Adrenal gland (tissue), 12 donors: Measurements from ENCODE around the gene PRR3. TPM values are rescaled to one million over a fixed set of nuclear protein-coding genes. Genes with fewer than 3 reads are reported as not detected.
A peak's percentile ranks its signal among the peaks of the same experiment; 100 is the strongest.
"Not testable (repeated sequence)": the region's sequence is repeated elsewhere in the genome, so short reads cannot be mapped to it uniquely, and the experiment has no call there.

Source experiments
- DNase-seq, 7 donors: peaks; one replicate each; pipeline ENCODE4 v3.0.0-alpha.2; 2019 to 2020
- H3K27ac ChIP-seq, 5 donors: fragments of 200-600 bp; sonication (generic) in 4 of 5; 1 replicate in 3 of 5; 2 replicates in 2 of 5; pipeline versions ENCODE4 v1.5.1 to v1.8.0; 2016 to 2020; ENCODE audit warnings: mild to moderate bottlenecking in 1 of 5
- H3K27me3 ChIP-seq: fragments of 200-600 bp; 2 replicates; pipeline ENCODE4 v1.8.0; 2021
- H3K36me3 ChIP-seq, 2 donors: fragments of 200-600 bp; replicated peaks in 1 of 2; 1 replicate in 1 of 2; 2 replicates in 1 of 2; pipeline versions ENCODE4 v1.5.1 to v1.8.0; 2018 to 2022
- H3K4me1 ChIP-seq, 2 donors: fragments of 200-600 bp; replicated peaks in 1 of 2; 1 replicate in 1 of 2; 2 replicates in 1 of 2; pipeline versions ENCODE4 v1.5.1 to v1.8.0; 2018 to 2021
- H3K4me3 ChIP-seq, 4 donors: fragments of 200-600 bp; sonication (generic) in 3 of 4; one replicate each; pipeline ENCODE4 v1.5.1; 2016 to 2018
- H3K9me3 ChIP-seq, 3 donors: fragments of 200-600 bp; sonication (generic) in 1 of 3; replicated peaks in 1 of 3; 1 replicate in 2 of 3; 2 replicates in 1 of 3; pipeline versions ENCODE4 v1.5.1 to v1.8.0; 2016 to 2021
- CTCF ChIP-seq, 6 experiments: fragments of 450-650 bp in 4 of 6; fragments of 200-600 bp in 2 of 6; sonication (generic) in 1 of 6; IDR thresholded peaks; 1 replicate in 5 of 6; 2 replicates in 1 of 6; pipeline versions ENCODE4 v1.5.1 to v1.8.0; 2016 to 2021; ENCODE audit warnings: antibody characterized with exemption in 6 of 6, mild to moderate bottlenecking in 2 of 6, moderate library complexity in 1 of 6
- POLR2A ChIP-seq, 2 donors: fragments of 450-650 bp; IDR thresholded peaks; one replicate each; pipeline ENCODE4 v1.6.1; 2017; ENCODE audit warnings: antibody characterized with exemption in 2 of 2, mild to moderate bottlenecking in 2 of 2, moderate library complexity in 1 of 2
- WGBS, 4 donors: extraction: QIAGEN DNeasy Blood & Tissue Kit in 2 of 4; methylation state at CpG; one replicate each; pipeline versions ENCODE4 v1.1.5 to v1.1.7; 2013 to 2017; 5-methylcytosine and 5-hydroxymethylcytosine counted together
- intact Hi-C, 2 donors: fragments of 100-400 bp; cut with DNase I; formaldehyde crosslinking; loops; one replicate each; pipeline versions ENCODE4 v1.14.1 to v1.15.0; 2022 to 2023
- polyA plus RNA-seq, 3 donors: library from polyadenylated mRNA; stranded (reverse); fragments of 200-250 nt in 2 of 3; fragments of 350-450 nt in 1 of 3; fragmentation: Illumina TruSeq in 1 of 3; extraction: RNeasy Lipid Tissue Mini Kit (QIAGEN cat#74804) in 1 of 3; gene quantifications; one replicate each; pipeline ENCODE4 v1.2.3, GENCODE V29; 2013 to 2014
- total RNA-seq, 9 donors: library from RNA; depleted of rRNA in 4 of 9; stranded (reverse); fragments of >200 nt in 4 of 9; fragments of 120-200 nt in 1 of 9; fragmentation: NEBNext Ultra II Directional in 1 of 9; extraction: Animal tissue kit (Norgen Biotek cat#: 25700) in 1 of 9; gene quantifications; one replicate each; pipeline versions ENCODE4 v1.1.0 to v1.2.4, GENCODE V29; 2013 to 2023
- donor health status: healthy with polysubstance abuse.
- donor health status: Bipolar disorder and iron deficiency.
- donor health status: DM: yes; HTN: yes; CAD: no.
- donor health status: DM: no; HTN: no; CAD: no.
- donor health status: DM: no; HTN: no; CAD: no.
- donor health status: DM: yes; HTN: yes; CAD: no.

The PRR3 gene
- total and polyA plus RNA-seq, 12 donors: 1.8 to 25.5 (median 12.1) TPM

- peak; percentile 79 to 95 (median 88) for DNase-seq
- Histone ChIP-seq H3K9me3 (no peaks in the 10 kb centered on the region), H3K4me1 (no peaks in the 10 kb centered on the region), H3K27ac (peak overlapping the region; percentile 55 to 85 (median 79)), H3K27me3 (no peaks in the 10 kb centered on the region), H3K36me3 (no peaks in the 10 kb centered on the region), H3K4me3 (peak overlapping the region in 2 of 4 donors; percentile 15 to 38)
- intact Hi-C loops: no loop called here
- WGBS, 4 donors: 2 to 5% (median 3%) methylated on average over 30 to 33 of the region's 33 CpGs
- TF ChIP-seq CTCF (IDR thresholded peaks at IDR 0.05): no peak
- TF ChIP-seq POLR2A (IDR thresholded peaks at IDR 0.05): peak in 1 of 2 donors; percentile 60
Observed at GRCh38 chr6:30515944-30516753, 40.9 kb upstream of the PRR3 start.

- H3K9me3 ChIP-seq, DNase-seq, intact Hi-C loops, H3K4me1 ChIP-seq, H3K27me3 ChIP-seq, H3K36me3 ChIP-seq: not testable (repeated sequence)
- WGBS, 4 donors: 53 to 58% (median 54%) methylated on average over 9 of the region's 9 CpGs
- H3K27ac ChIP-seq: peak overlapping the region in 4 of 5 donors; percentile 55 to 81 (median 78)
- peak overlapping the region in 1 of 4 donors; percentile 38 for H3K4me3 ChIP-seq
Observed at GRCh38 chr6:30516754-30517076, 40.4 kb upstream of the PRR3 start.

GRCh38 chr6:30517767-30518504, 39.2 kb upstream of the PRR3 start:
- H3K36me3 ChIP-seq, H3K27ac ChIP-seq, H3K4me1 ChIP-seq, DNase-seq, H3K4me3 ChIP-seq, H3K9me3 ChIP-seq, H3K27me3 ChIP-seq, intact Hi-C loops: not testable (repeated sequence)
- WGBS, 4 donors: 87 to 93% (median 92%) methylated on average over 11 to 21 of the region's 21 CpGs

- H3K27ac ChIP-seq, DNase-seq, H3K36me3 ChIP-seq, H3K4me1 ChIP-seq, H3K9me3 ChIP-seq, H3K4me3 ChIP-seq, H3K27me3 ChIP-seq, intact Hi-C loops: not testable (repeated sequence)
- 76 to 87% (median 81%) methylated on average over 18 to 19 of the region's 19 CpGs for WGBS, 4 donors
Observed at GRCh38 chr6:30518505-30519145, 38.5 kb upstream of the PRR3 start.

GRCh38 chr6:30520522-30520921, 36.6 kb upstream of the PRR3 start:
- intact Hi-C loops: no loop called here
- no peak overlapping the region for H3K4me3 ChIP-seq
- TF ChIP-seq CTCF (IDR thresholded peaks at IDR 0.05) (no peak), POLR2A (IDR thresholded peaks at IDR 0.05) (no peak)
- H3K36me3 ChIP-seq: no peaks in the 10 kb centered on the region
- DNase-seq: no peak
- 87 to 94% (median 89%) methylated on average over 5 to 6 of the region's 6 CpGs for WGBS, 4 donors
- no peaks in the 10 kb centered on the region for H3K9me3 ChIP-seq
- H3K27ac ChIP-seq: no peak overlapping the region
- H3K4me1 ChIP-seq: no peaks in the 10 kb centered on the region
- H3K27me3 ChIP-seq: no peaks in the 10 kb centered on the region

GRCh38 chr6:30521082-30521481, 36.0 kb upstream of the PRR3 start:
- H3K4me3 ChIP-seq, DNase-seq, intact Hi-C loops, H3K4me1 ChIP-seq, H3K27ac ChIP-seq, H3K27me3 ChIP-seq, H3K9me3 ChIP-seq, H3K36me3 ChIP-seq: not testable (repeated sequence)
- 50 to 85% (median 80%) methylated on average over 1 to 7 of the region's 7 CpGs for WGBS, 4 donors

- H3K36me3 ChIP-seq, H3K27ac ChIP-seq, H3K9me3 ChIP-seq, intact Hi-C loops, DNase-seq, H3K27me3 ChIP-seq, H3K4me3 ChIP-seq, H3K4me1 ChIP-seq: not testable (repeated sequence)
- 77 to 79% (median 78%) methylated on average over 5 of the region's 5 CpGs for WGBS, 4 donors
Observed at GRCh38 chr6:30521952-30522351, 35.1 kb upstream of the PRR3 start.

- peaks cover 0 to 12% of the 10 kb centered on the region in 2 donors for H3K4me1 ChIP-seq
- DNase-seq, H3K27me3 ChIP-seq, H3K27ac ChIP-seq, H3K4me3 ChIP-seq, H3K36me3 ChIP-seq, intact Hi-C loops, H3K9me3 ChIP-seq: not testable (repeated sequence)
- WGBS, 4 donors: 89 to 100% (median 94%) methylated on average over 3 of the region's 3 CpGs
Observed at GRCh38 chr6:30526444-30526843, 30.7 kb upstream of the PRR3 start.
